ENCODE results near the gene ZNF292. TPM values are rescaled to one million over a fixed set of nuclear protein-coding genes. Genes with fewer than 3 reads are reported as not detected.
"Not testable (repeated sequence)": the region's sequence is repeated elsewhere in the genome, so short reads cannot be mapped to it uniquely, and the experiment has no call there.

ZNF292 gene
- polyA plus RNA-seq, 4 donors: 39.3 to 46.8 (median 41.6) TPM

GRCh38 chr6:87157596-87157995, 2.2 kb downstream of the ZNF292 start:
- not testable (repeated sequence) for DNase-seq (ENCODE audit: low read depth in 4 of 4, low spot score in 3 of 4)

- no peak for DNase-seq (ENCODE audit: low read depth in 4 of 4, low spot score in 3 of 4)
These were observed 5.9 kb downstream of the ZNF292 start for GRCh38 chr6:87161299-87161698.

- no peak for DNase-seq (ENCODE audit: low read depth in 4 of 4, low spot score in 3 of 4)
These were observed 8.6 kb downstream of the ZNF292 start for GRCh38 chr6:87164004-87164403.

GRCh38 chr6:87164506-87164905, 9.1 kb downstream of the ZNF292 start:
- no peak for DNase-seq (ENCODE audit: low read depth in 4 of 4, low spot score in 3 of 4)

- DNase-seq (ENCODE audit: low read depth in 4 of 4, low spot score in 3 of 4): no peak
These were observed 9.8 kb downstream of the ZNF292 start for GRCh38 chr6:87165185-87165584.

GRCh38 chr6:87171938-87172633, 16.7 kb downstream of the ZNF292 start:
- DNase-seq (ENCODE audit: low read depth in 4 of 4, low spot score in 3 of 4): no peak

- no peak for DNase-seq (ENCODE audit: low read depth in 4 of 4, low spot score in 3 of 4)
These were observed 18.8 kb downstream of the ZNF292 start for GRCh38 chr6:87174078-87174579.

GRCh38 chr6:87176493-87176892, 21.1 kb downstream of the ZNF292 start:
- DNase-seq (ENCODE audit: low read depth in 4 of 4, low spot score in 3 of 4): no peak

GRCh38 chr6:87180105-87180728, 24.9 kb downstream of the ZNF292 start:
- no peak for DNase-seq (ENCODE audit: low read depth in 4 of 4, low spot score in 3 of 4)

- DNase-seq (ENCODE audit: low read depth in 4 of 4, low spot score in 3 of 4): no peak
These were observed 26.5 kb downstream of the ZNF292 start for GRCh38 chr6:87181903-87182302.

GRCh38 chr6:87182321-87182720, 27.0 kb downstream of the ZNF292 start:
- DNase-seq (ENCODE audit: low read depth in 4 of 4, low spot score in 3 of 4): no peak

- DNase-seq (ENCODE audit: low read depth in 4 of 4, low spot score in 3 of 4): no peak
These were observed 27.6 kb downstream of the ZNF292 start for GRCh38 chr6:87182940-87183339.

GRCh38 chr6:87183687-87184086, 28.3 kb downstream of the ZNF292 start:
- no peak for DNase-seq (ENCODE audit: low read depth in 4 of 4, low spot score in 3 of 4)

GRCh38 chr6:87184762-87185250, 29.4 kb downstream of the ZNF292 start:
- no peak for DNase-seq (ENCODE audit: low read depth in 4 of 4, low spot score in 3 of 4)

- no peak for DNase-seq (ENCODE audit: low read depth in 4 of 4, low spot score in 3 of 4)
These were observed 41.0 kb downstream of the ZNF292 start for GRCh38 chr6:87196275-87196842.

- no peak for DNase-seq (ENCODE audit: low read depth in 4 of 4, low spot score in 3 of 4)
These were observed 42.2 kb downstream of the ZNF292 start for GRCh38 chr6:87197547-87197946.

- not testable (repeated sequence) for DNase-seq (ENCODE audit: low read depth in 4 of 4, low spot score in 3 of 4)
These were observed 42.9 kb downstream of the ZNF292 start for GRCh38 chr6:87198022-87198810.

GRCh38 chr6:87199787-87200186, 44.4 kb downstream of the ZNF292 start:
- no peak for DNase-seq (ENCODE audit: low read depth in 4 of 4, low spot score in 3 of 4)

GRCh38 chr6:87200469-87201175, 45.3 kb downstream of the ZNF292 start:
- no peak for DNase-seq (ENCODE audit: low read depth in 4 of 4, low spot score in 3 of 4)

GRCh38 chr6:87203448-87204023, 48.2 kb downstream of the ZNF292 start:
- DNase-seq (ENCODE audit: low read depth in 4 of 4, low spot score in 3 of 4): no peak

All from left renal pelvis (tissue), 4 donors.